PC-9 (cell line): Measurements from ENCODE around the gene SPRED2.

Experiments used
- EZH2 ChIP-seq: fragments of 200-600 bp; sonication (generic); IDR thresholded peaks from 2 replicates; pipeline ENCODE4 v1.8.0; 2017; ENCODE audit warnings: antibody characterized with exemption, low read depth
- TF ChIP-seq, protein P1 (sequence below): fragments of 200-600 bp; sonication (generic); conservative IDR thresholded peaks from 2 replicates; pipeline ENCODE4 v1.6.1; 2017; ENCODE audit warnings: mixed run types, antibody characterized with exemption, mild to moderate bottlenecking, moderate library complexity

DNA sequence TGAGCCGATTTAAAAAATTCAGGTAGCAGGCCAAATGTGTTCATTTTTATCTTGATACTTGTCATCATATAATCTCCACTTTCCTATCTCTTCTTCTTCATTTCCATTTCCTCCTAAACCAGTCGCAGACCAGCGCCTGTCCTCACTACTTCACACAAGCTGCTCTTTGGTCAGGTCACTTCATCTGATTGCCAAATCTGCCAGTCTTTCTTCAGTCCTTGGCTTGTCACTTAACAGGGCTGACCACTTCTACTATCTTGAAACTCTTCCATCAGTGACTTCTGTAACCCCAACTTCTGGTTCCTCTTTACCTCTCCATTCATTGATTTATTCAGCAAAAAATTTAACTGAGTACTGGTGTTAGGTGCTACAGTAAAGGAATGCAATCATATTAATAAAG lies 18.0 kb upstream of the SPRED2 start:
- TF ChIP-seq EZH2: no peak
- TF ChIP-seq, protein P1, sequence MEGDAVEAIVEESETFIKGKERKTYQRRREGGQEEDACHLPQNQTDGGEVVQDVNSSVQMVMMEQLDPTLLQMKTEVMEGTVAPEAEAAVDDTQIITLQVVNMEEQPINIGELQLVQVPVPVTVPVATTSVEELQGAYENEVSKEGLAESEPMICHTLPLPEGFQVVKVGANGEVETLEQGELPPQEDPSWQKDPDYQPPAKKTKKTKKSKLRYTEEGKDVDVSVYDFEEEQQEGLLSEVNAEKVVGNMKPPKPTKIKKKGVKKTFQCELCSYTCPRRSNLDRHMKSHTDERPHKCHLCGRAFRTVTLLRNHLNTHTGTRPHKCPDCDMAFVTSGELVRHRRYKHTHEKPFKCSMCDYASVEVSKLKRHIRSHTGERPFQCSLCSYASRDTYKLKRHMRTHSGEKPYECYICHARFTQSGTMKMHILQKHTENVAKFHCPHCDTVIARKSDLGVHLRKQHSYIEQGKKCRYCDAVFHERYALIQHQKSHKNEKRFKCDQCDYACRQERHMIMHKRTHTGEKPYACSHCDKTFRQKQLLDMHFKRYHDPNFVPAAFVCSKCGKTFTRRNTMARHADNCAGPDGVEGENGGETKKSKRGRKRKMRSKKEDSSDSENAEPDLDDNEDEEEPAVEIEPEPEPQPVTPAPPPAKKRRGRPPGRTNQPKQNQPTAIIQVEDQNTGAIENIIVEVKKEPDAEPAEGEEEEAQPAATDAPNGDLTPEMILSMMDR: no peak
